Osteoblast (primary cell): ENCODE measurements around the gene TNKS1BP1. TPM values are rescaled to one million over a fixed set of nuclear protein-coding genes. Genes with fewer than 3 reads are reported as not detected.
A peak's percentile ranks its signal among the peaks of the same experiment; 100 is the strongest.

Experiments
- DNase-seq: peaks from one replicate; pipeline ENCODE4 v3.0.0; 2011; ENCODE audit warnings: low spot score, mixed read lengths; ENCODE audit not compliant: insufficient read length; ENCODE audit errors: missing footprints
- H2AFZ ChIP-seq: 2 replicates; pipeline ENCODE4 v1.6.0; 2011; ENCODE audit warnings: mild to moderate bottlenecking, low read length
- H3K27ac ChIP-seq: 2 replicates; pipeline ENCODE4 v1.5.1; 2011; ENCODE audit warnings: mild to moderate bottlenecking, low read depth, low read length, moderate library complexity
- H3K27me3 ChIP-seq: 2 replicates; pipeline ENCODE4 v1.6.0; 2012; ENCODE audit warnings: mild to moderate bottlenecking, control low read depth, inconsistent platforms, low read length, moderate library complexity; ENCODE audit not compliant: insufficient read depth
- H3K36me3 ChIP-seq: 2 replicates; pipeline ENCODE4 v1.5.1; 2011; ENCODE audit warnings: mild to moderate bottlenecking, low read length, control low read depth, moderate library complexity; ENCODE audit not compliant: insufficient read depth
- H3K4me1 ChIP-seq: 2 replicates; pipeline ENCODE4 v1.5.1; 2011; ENCODE audit warnings: mild to moderate bottlenecking, low read length, control low read depth, moderate library complexity; ENCODE audit not compliant: insufficient read depth
- H3K4me2 ChIP-seq: 2 replicates; pipeline ENCODE4 v1.6.0; 2011; ENCODE audit warnings: mild to moderate bottlenecking, low read length; ENCODE audit not compliant: insufficient read depth
- H3K4me3 ChIP-seq: fragments of 200-600 bp; sonication (generic); 3 replicates; pipeline ENCODE4 v1.5.1; 2012; ENCODE audit warnings: mild to moderate bottlenecking, low read length, inconsistent platforms; ENCODE audit not compliant: insufficient read depth
- H3K79me2 ChIP-seq: 2 replicates; pipeline ENCODE4 v1.6.0; 2012; ENCODE audit warnings: mild to moderate bottlenecking, low read length, control low read depth, inconsistent platforms; ENCODE audit not compliant: insufficient read depth
- H3K9me3 ChIP-seq: 2 replicates; pipeline ENCODE4 v1.5.1; 2011; ENCODE audit warnings: low read depth, low read length, control low read depth
- H4K20me1 ChIP-seq: 2 replicates; pipeline ENCODE4 v1.6.0; 2012; ENCODE audit warnings: mild to moderate bottlenecking, low read length, control low read depth; ENCODE audit not compliant: insufficient read depth
- total RNA-seq: library from RNA; depleted of rRNA; stranded (reverse); fragments of >200 nt; gene quantifications from 2 replicates; pipeline ENCODE4 v1.2.3, GENCODE V29; 2012
- TF ChIP-seq, protein P1 (sequence below): IDR thresholded peaks from 2 replicates; pipeline ENCODE4 v1.5.1; 2011; ENCODE audit warnings: mild to moderate bottlenecking, low read depth, low read length, moderate library complexity; ENCODE audit errors: extremely low read depth

Gene TNKS1BP1
- total RNA-seq, 1 donor = 74.6 TPM

DNA sequence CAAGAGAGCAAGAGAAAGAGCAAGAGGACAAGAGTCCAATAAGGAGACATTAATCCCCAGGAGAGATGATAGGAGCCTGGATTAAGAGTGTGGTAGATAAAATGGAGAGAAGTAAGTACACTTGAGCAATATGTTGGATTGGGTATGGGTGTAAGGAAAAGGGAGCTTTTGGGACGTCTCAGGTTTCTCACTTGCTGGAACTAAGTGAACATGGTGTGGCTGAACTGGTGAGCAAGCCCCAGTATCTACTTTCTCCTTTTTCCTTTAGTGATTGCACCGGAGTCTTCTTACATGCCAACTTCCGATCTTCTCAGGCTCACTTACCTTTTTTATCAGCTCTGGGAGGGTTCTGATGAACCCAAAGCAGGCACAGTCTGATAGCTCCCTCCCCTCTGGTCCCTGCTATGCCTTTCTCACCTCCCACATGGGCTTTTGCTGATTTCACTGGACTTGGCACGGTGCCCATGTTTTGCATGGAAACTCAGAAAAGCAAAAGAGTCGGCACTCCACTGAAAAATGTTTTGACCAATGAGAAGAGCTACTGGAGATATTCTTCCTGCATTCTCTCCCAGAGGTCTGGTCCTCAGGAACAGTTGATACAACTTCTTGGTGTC, 73.2 kb downstream of the TNKS1BP1 start:
- H3K4me3 ChIP-seq = no peak overlapping the region
- H3K27me3 ChIP-seq = peaks cover 8% of the 10 kb centered on the region
- no peaks in the 10 kb centered on the region for H3K9me3 ChIP-seq
- DNase-seq = no peak
- no peak overlapping the region for H2AFZ ChIP-seq
- peak overlapping the region; percentile 22 for H3K4me2 ChIP-seq
- no peaks in the 10 kb centered on the region for H4K20me1 ChIP-seq
- TF ChIP-seq, protein P1, sequence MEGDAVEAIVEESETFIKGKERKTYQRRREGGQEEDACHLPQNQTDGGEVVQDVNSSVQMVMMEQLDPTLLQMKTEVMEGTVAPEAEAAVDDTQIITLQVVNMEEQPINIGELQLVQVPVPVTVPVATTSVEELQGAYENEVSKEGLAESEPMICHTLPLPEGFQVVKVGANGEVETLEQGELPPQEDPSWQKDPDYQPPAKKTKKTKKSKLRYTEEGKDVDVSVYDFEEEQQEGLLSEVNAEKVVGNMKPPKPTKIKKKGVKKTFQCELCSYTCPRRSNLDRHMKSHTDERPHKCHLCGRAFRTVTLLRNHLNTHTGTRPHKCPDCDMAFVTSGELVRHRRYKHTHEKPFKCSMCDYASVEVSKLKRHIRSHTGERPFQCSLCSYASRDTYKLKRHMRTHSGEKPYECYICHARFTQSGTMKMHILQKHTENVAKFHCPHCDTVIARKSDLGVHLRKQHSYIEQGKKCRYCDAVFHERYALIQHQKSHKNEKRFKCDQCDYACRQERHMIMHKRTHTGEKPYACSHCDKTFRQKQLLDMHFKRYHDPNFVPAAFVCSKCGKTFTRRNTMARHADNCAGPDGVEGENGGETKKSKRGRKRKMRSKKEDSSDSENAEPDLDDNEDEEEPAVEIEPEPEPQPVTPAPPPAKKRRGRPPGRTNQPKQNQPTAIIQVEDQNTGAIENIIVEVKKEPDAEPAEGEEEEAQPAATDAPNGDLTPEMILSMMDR = no peak
- H3K79me2 ChIP-seq = no peaks in the 10 kb centered on the region
- H3K4me1 ChIP-seq = peaks cover 9% of the 10 kb centered on the region
- no peaks in the 10 kb centered on the region for H3K36me3 ChIP-seq
- H3K27ac ChIP-seq = no peak overlapping the region

DNA sequence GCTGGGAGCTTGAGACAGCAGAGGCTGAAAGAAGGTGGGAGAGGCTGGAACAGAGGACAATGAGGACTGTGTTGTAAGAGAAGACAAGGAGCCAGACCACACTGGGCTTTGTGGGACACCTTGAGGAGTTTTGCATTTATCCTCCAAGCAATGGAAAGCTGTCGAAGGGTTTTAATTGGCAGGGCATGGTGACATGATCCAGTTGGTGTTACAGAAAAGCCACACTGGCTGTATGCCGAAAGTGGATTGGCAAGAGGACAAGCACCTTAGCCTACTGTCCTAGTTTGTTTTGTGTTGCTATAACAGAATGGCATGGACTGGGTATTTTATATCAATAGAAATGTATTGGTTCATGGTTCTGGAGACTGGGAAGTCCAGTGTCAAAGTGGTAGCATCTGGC, 73.7 kb downstream of the TNKS1BP1 start:
- TF ChIP-seq, protein P1 = no peak
- H3K4me1 ChIP-seq = peaks cover 9% of the 10 kb centered on the region
- H3K79me2 ChIP-seq = no peaks in the 10 kb centered on the region

More for the DNA sequence above, 73.7 kb downstream of the TNKS1BP1 start:
- no peaks in the 10 kb centered on the region for H3K9me3 ChIP-seq
- no peak for DNase-seq
- no peak overlapping the region for H3K4me3 ChIP-seq
- H3K27ac ChIP-seq = no peak overlapping the region
- no peaks in the 10 kb centered on the region for H4K20me1 ChIP-seq
- H2AFZ ChIP-seq = no peak overlapping the region
- H3K4me2 ChIP-seq = no peak overlapping the region
- no peaks in the 10 kb centered on the region for H3K36me3 ChIP-seq
- peaks cover 8% of the 10 kb centered on the region for H3K27me3 ChIP-seq

Other genes starting within 250 kb of the TNKS1BP1 start
- not detected in 2 replicates for gene LRRC55, start 143.0 kb downstream of the TNKS1BP1 start, total RNA-seq
- gene APLNR, start 87.7 kb downstream of the TNKS1BP1 start, total RNA-seq = not detected in 2 replicates
- 55.4 and 58.0 TPM in 2 replicates for gene SSRP1, start 10.9 kb upstream of the TNKS1BP1 start, total RNA-seq
- gene P2RX3, start 13.4 kb upstream of the TNKS1BP1 start, total RNA-seq = not detected in 2 replicates
- gene PRG3, start 56.2 kb upstream of the TNKS1BP1 start, total RNA-seq = not detected in 2 replicates
- not detected in 2 replicates for gene PRG2, start 65.7 kb upstream of the TNKS1BP1 start, total RNA-seq
- gene SLC43A3, start 102.2 kb upstream of the TNKS1BP1 start, total RNA-seq = 51.4 and 61.0 TPM in 2 replicates
- gene RTN4RL2, start 135.6 kb upstream of the TNKS1BP1 start, total RNA-seq = 0.29 and 0.36 TPM in 2 replicates
- 18.5 and 28.0 TPM in 2 replicates for gene SLC43A1, start 190.8 kb upstream of the TNKS1BP1 start, total RNA-seq
- gene TIMM10, start 205.8 kb upstream of the TNKS1BP1 start, total RNA-seq = 22.1 and 25.7 TPM in 2 replicates
- gene SMTNL1, start 212.6 kb upstream of the TNKS1BP1 start, total RNA-seq = not detected in 2 replicates
- gene UBE2L6, start 242.7 kb upstream of the TNKS1BP1 start, total RNA-seq = 61.3 and 65.9 TPM in 2 replicates